Vagina (tissue), 2 donors: ENCODE results near the gene WDR26. TPM values are rescaled to one million over a fixed set of nuclear protein-coding genes. Genes with fewer than 3 reads are reported as not detected.
A peak's percentile ranks its signal among the peaks of the same experiment; 100 is the strongest.
"Not testable (repeated sequence)": the region's sequence is repeated elsewhere in the genome, so short reads cannot be mapped to it uniquely, and the experiment has no call there.

Experiments
- DNase-seq, 2 donors: peaks; one replicate each; pipeline ENCODE4 v3.0.0-alpha.2; 2017; ENCODE audit errors: extremely low spot score in 2 of 2
- H3K27ac ChIP-seq: fragments of 200-600 bp; sonication (generic); one replicate; pipeline ENCODE4 v1.5.1; 2019
- H3K27me3 ChIP-seq: fragments of 200-600 bp; sonication (generic); one replicate; pipeline ENCODE4 v1.5.1; 2019
- H3K36me3 ChIP-seq, 2 donors: fragments of 200-600 bp; sonication (generic); one replicate each; pipeline ENCODE4 v1.5.1; 2017 to 2019
- H3K4me1 ChIP-seq: fragments of 200-600 bp; sonication (generic); one replicate; pipeline ENCODE4 v1.5.1; 2019
- H3K4me3 ChIP-seq, 2 donors: fragments of 200-600 bp; sonication (generic); 1 replicate in 1 of 2; 2 replicates in 1 of 2; pipeline ENCODE4 v1.5.1; 2016 to 2019
- H3K9me3 ChIP-seq: fragments of 200-600 bp; sonication (generic); one replicate; pipeline ENCODE4 v1.5.1; 2019
- CTCF ChIP-seq, 3 experiments: fragments of 450-650 bp in 2 of 3; fragments of 200-600 bp in 1 of 3; sonication (generic) in 1 of 3; IDR thresholded peaks; one replicate each; pipeline ENCODE4 v1.5.1; 2017 to 2019; ENCODE audit warnings: antibody characterized with exemption in 3 of 3, mild to moderate bottlenecking in 2 of 3, moderate library complexity in 2 of 3
- POLR2A ChIP-seq, 2 donors: fragments of 450-650 bp; IDR thresholded peaks; one replicate each; pipeline ENCODE4 v1.6.1; 2017; ENCODE audit warnings: antibody characterized with exemption in 2 of 2, mild to moderate bottlenecking in 2 of 2, moderate library complexity in 2 of 2
- POLR2AphosphoS5 ChIP-seq, 2 donors: sonication (generic); formaldehyde crosslinking; IDR thresholded peaks; one replicate each; pipeline ENCODE4 v1.9.0; 2017; ENCODE audit warnings: antibody characterized with exemption in 2 of 2, mild to moderate bottlenecking in 2 of 2, low read depth in 1 of 2; ENCODE audit not compliant: insufficient read depth in 1 of 2
- intact Hi-C: fragments of 100-400 bp; cut with DNase I; formaldehyde crosslinking; loops from one replicate; pipeline ENCODE4 v1.15.1; 2023
- total RNA-seq: library from RNA; depleted of rRNA; stranded (reverse); fragments of >200 nt; gene quantifications from one replicate; pipeline ENCODE4 v1.2.3, GENCODE V29; 2016

WDR26 gene
- total RNA-seq, 1 donor from 2014 or later = 77.3 TPM

GRCh38 chr1:224432672-224433040 is 1.9 kb downstream of the WDR26 start:
- no peaks in the 10 kb centered on the region for H3K27me3 ChIP-seq
- H3K36me3 ChIP-seq = no peaks in the 10 kb centered on the region
- no peak for TF ChIP-seq POLR2A (IDR thresholded peaks at IDR 0.05)
- TF ChIP-seq POLR2AphosphoS5 (IDR thresholded peaks at IDR 0.05; ENCODE audit: insufficient read depth in 1 of 2, low read depth in 1 of 2) = no peak
- TF ChIP-seq CTCF (IDR thresholded peaks at IDR 0.05) = no peak
- intact Hi-C loops = no loop called here
- H3K9me3 ChIP-seq = no peaks in the 10 kb centered on the region
- peak overlapping the region; percentile 99 for H3K27ac ChIP-seq
- H3K4me3 ChIP-seq = peak overlapping the region; percentile 75 to 83
- peaks cover 64% of the 10 kb centered on the region for H3K4me1 ChIP-seq
- DNase-seq = no peak

GRCh38 chr1:224432146-224432545 is 2.5 kb downstream of the WDR26 start:
- no peak for DNase-seq
- Histone ChIP-seq H3K36me3 (no peaks in the 10 kb centered on the region), H3K9me3 (no peaks in the 10 kb centered on the region), H3K4me1 (peaks cover 69% of the 10 kb centered on the region), H3K27ac (peak overlapping the region; percentile 99), H3K4me3 (peak overlapping the region; percentile 75 to 83), H3K27me3 (no peaks in the 10 kb centered on the region)
- intact Hi-C loops = no loop called here
- TF ChIP-seq POLR2A (IDR thresholded peaks at IDR 0.05) (no peak), POLR2AphosphoS5 (IDR thresholded peaks at IDR 0.05; ENCODE audit: insufficient read depth in 1 of 2, low read depth in 1 of 2) (peak in 1 of 2 donors; percentile 74)

GRCh38 chr1:224431726-224432125 is 2.9 kb downstream of the WDR26 start:
- H3K27ac ChIP-seq = peak overlapping the region; percentile 99
- DNase-seq = no peak
- peak overlapping the region; percentile 75 to 83 for H3K4me3 ChIP-seq
- no peaks in the 10 kb centered on the region for H3K9me3 ChIP-seq
- H3K4me1 ChIP-seq = peaks cover 70% of the 10 kb centered on the region
- H3K36me3 ChIP-seq = peaks cover 0 to 3% of the 10 kb centered on the region in 2 donors
- no peak for TF ChIP-seq POLR2AphosphoS5 (IDR thresholded peaks at IDR 0.05; ENCODE audit: insufficient read depth in 1 of 2, low read depth in 1 of 2)
- H3K27me3 ChIP-seq = no peaks in the 10 kb centered on the region
- intact Hi-C loops = no loop called here

GRCh38 chr1:224430511-224431113 is 4.0 kb downstream of the WDR26 start:
- TF ChIP-seq POLR2AphosphoS5 (IDR thresholded peaks at IDR 0.05; ENCODE audit: insufficient read depth in 1 of 2, low read depth in 1 of 2) (peak in 1 of 2 donors; percentile 92), CTCF (IDR thresholded peaks at IDR 0.05) (no peak)
- Histone ChIP-seq H3K9me3 (no peaks in the 10 kb centered on the region), H3K4me1 (peaks cover 61% of the 10 kb centered on the region), H3K4me3 (peak overlapping the region; percentile 12 to 83), H3K36me3 (peaks cover 0 to 13% of the 10 kb centered on the region in 2 donors), H3K27me3 (no peaks in the 10 kb centered on the region), H3K27ac (peak overlapping the region; percentile 99)
- DNase-seq = no peak
- intact Hi-C loops = no loop called here

GRCh38 chr1:224429616-224430326 is 4.8 kb downstream of the WDR26 start:
- no peak for TF ChIP-seq POLR2AphosphoS5 (IDR thresholded peaks at IDR 0.05; ENCODE audit: insufficient read depth in 1 of 2, low read depth in 1 of 2)
- TF ChIP-seq CTCF (IDR thresholded peaks at IDR 0.05) = no peak
- no peak for TF ChIP-seq POLR2A (IDR thresholded peaks at IDR 0.05)
- Histone ChIP-seq H3K27me3 (no peaks in the 10 kb centered on the region), H3K9me3 (no peaks in the 10 kb centered on the region), H3K36me3 (peaks cover 0 to 20% of the 10 kb centered on the region in 2 donors), H3K4me3 (no peak overlapping the region), H3K4me1 (peaks cover 54% of the 10 kb centered on the region), H3K27ac (peak overlapping the region; percentile 99)
- DNase-seq = no peak
- intact Hi-C loops = no loop called here

GRCh38 chr1:224428713-224429112 is 5.9 kb downstream of the WDR26 start:
- Histone ChIP-seq H3K4me1 (peaks cover 54% of the 10 kb centered on the region), H3K36me3 (peaks cover 0 to 23% of the 10 kb centered on the region in 2 donors)
- intact Hi-C loops, H3K4me3 ChIP-seq, H3K27me3 ChIP-seq, DNase-seq, H3K27ac ChIP-seq, H3K9me3 ChIP-seq: not testable (repeated sequence)
